GM19372 (cell line): ENCODE data around the gene KLF13.

Source experiments
- ATAC-seq: cut with Tn5 transposase; IDR thresholded peaks from one replicate; pipeline ENCODE4 v1.9.1; 2021; ENCODE audit warnings: mild to moderate bottlenecking, low read depth, moderate library complexity; ENCODE audit not compliant: unreplicated experiment

Gene KLF13

DNA sequence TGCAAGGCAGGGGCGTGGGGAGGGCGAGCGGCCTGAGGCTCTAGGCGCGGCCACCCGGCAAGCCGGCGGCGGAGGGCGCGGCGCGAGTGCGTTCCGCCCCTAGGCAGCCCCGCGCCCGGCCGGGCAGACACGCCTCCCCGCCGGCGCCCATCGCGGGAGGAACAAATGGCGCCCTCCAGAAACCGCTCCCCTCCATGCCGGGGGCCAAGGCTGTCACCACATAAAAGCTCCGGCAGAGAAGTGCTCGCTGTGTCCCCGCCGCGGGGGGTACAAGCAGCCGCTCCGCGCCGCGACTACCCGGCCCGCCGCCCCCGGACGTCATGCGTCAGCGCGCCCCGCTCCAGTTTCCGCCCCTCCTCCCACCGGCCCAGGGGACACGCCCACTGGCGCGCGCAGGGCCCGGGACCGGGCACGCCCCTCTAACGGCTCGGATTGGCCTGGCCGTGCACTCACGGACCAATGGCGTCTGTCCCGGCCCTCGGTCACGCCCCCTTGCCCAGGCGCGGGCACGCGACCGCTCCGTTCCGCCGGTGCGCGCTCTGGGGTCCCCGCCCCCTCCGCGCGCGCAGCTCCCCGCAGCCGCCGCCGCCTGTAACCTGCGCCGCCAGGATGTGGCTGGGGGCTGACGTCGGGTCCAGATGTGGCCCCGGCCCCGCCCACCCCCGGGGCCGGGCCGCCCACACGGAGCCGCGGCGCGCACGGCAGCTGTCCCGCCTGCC is at the start of gene KLF13:
Gene KLF13, plus strand, starts transcription at position 680 of the 719 bp plus-strand sequence. CDS start 378 bp downstream, outside the sequence.
- ATAC-seq: peak; percentile 59

DNA sequence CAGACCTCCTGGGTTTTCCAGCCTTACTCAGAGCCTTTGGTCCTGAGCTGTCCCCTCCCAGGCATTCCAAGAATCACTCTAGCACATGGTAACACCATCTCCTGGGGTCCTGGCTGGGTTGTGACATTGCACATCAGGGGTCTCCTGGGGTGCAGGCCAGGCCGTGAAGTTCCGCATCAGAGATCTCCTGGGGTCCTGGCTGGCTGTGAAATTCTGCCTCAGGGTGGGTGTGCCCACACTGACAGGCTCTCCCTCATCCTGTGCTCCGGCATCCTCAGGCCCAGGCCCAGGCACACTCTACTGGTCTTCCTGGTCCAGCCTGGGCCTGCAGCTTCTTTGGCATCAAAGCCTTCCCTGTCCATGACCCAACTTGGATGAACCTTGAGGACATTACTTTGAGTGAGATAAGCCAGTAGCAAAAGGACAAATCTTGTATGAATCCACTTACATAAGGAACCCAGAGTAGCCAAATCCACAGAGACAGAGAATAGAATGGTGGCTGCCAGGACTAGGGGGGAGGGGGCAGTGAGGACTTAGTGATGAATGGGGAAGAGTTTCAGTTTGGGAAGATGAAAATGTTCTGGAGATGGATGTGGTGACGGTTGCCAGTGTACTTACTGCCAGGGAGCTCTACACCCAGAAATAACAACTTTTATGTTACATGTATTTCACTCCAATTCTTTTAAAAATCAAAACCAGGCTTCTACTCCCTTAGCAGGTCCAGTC is 49.1 kb upstream of the KLF13 start:
- no peak for ATAC-seq

DNA sequence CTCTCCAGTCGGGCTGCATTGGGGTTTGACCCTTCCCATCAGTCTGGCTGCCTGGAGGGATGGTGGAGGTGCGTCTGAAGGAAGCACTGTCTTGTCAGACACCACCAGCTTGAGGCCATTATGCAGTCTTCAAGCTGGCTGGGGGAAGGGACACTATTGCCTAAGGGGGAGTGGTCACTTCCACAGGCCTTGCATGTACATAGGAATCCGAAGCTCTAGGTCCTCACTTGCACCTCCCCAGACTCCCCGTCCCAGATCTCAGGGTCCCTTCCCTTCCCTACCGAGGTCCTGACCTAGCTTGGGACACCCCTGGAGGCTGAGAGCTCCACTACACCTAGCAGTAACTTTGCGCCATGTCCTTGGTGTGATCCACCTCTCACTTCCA is 48.6 kb upstream of the KLF13 start:
- no peak for ATAC-seq

GRCh38 chr15:31278544-31279220 is 48.0 kb upstream of the KLF13 start:
- ATAC-seq: no peak

DNA sequence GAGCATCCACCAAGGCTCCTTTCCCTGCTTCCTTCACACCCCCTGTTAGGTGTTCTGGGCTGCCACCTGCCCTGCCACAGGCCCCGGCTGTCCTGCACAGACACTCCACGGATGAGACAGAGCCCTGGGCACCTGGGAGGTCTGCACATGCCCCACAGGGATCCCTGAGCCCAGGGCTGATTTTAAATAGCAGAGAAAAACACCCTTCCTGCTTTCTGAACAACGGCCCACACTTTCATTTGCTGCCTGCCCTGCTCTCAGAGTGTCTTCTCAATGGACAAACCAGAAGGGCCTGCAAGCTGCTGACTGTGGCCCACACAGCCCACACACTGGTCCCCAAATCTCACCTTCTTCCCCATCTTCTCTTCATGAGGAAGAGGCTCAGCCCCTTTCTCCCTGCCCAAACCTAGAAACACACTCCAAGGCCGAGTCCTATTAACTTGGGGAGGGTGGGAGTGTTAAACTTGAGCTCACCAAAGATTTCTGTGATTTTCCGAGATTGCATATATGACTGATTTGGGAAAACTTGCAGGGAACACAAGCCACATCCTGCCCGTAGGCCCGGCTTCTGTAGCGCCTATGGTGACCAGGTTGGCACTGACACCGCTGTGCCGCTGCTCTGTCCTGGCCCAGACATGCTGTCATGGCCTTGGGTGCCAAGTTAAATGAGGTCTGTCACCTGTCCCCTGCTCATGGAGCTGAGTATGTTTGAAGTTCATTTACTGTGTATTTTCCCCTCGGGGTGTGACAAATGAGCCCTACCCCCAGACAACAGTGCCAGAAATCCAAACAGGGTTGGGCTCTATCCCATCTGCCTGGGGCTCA is 47.2 kb upstream of the KLF13 start:
- no peak for ATAC-seq

GRCh38 chr15:31280046-31280830 is 46.4 kb upstream of the KLF13 start:
- no peak for ATAC-seq

DNA sequence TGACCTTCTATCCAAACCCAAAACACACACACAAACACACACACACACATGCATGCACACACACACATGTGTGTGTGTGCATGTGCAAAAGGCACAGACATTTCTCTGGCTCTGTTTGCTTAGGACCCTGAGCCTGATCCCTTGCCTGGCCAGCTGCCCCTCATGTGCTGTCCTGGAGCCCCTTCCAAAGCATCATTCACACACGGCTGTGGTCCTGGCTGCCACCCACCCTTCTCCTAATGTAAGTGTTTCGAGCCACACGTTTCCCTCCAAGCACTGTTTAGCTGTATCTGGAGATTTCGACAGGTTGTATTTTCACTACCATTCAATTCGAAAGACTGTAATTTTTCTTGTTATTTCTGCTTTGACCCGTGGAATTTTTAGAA is 45.8 kb upstream of the KLF13 start:
- ATAC-seq: no peak

GRCh38 chr15:31283043-31283442 is 43.6 kb upstream of the KLF13 start:
- no peak for ATAC-seq

DNA sequence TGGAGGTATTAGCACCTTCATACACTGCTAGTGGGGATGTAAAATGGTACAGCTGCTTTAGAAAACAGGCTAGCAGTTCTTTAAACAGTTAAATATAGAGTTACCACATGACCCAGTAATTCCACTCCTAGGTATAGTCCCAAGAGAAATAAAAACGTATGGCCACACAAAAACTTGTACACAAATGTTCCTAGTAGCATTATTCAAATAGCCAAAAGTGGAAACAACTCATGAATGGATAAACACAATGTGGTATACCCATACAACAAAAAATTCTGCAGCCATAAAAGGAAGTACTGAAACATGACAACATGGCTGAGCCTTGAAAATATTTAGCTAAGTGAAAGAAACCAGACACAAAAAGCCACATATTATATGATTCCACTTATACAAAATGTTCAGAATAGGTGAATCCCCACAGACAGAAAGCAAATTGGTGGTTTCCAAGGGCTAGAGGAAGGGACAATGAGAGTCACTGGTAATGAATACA is 40.8 kb upstream of the KLF13 start:
- peak; percentile 87 for ATAC-seq

DNA sequence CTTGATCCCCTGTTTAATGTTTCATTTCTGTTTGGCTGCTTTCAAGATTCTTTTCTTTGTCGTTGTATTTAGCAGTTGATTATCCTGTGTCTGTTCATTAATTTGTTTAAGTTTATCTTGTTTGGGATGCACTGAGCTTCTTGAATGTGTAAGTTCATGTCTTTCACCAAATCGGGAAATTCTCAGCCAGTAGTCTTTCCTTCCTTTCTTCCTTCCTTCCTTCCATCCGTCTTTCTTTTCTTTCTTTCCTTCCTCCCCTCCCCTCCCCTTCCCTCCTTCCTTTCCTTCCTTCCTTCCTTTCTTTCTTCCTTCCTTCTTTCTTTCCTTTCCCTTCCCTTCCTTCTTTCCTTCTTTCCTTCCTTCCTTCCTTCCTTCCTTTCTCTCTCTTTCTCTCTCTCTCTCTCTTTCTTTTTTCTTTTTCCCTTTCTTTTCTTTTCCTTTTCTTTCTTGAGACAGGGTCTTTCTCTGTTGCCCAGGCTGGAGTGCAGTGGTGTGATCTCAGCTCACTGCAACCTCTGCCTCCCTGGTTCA is 35.5 kb upstream of the KLF13 start:
- ATAC-seq: no peak

DNA sequence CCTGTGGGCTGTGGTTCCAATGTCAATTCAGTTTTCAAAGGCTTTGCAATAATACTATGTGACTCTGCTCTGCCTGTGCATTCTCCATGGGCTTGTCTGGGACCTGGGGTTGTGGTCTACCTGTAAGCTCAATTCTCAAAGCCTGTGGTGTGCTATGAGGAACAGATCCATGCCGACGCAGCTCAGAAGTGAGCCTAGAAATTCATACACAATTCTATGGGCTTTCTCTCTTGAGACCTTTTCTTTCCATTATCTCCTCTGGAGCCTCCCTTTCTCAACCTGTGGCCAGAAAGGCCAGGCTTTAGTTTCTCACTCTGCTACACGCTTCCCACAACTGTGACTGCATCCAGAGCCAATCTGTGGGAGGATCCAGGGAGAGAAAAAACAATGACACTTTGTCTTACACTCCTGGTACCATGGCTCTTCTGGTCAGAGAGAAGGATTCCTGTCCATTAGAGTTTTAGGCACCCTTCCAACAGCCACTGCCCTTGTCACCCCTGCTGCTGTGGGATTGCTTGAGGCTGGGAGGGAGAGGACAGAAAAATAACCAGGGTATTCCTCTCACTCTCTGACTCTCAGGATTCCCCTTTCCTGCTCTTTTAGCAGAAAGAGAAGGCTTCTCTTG is 34.1 kb upstream of the KLF13 start:
- no peak for ATAC-seq

DNA sequence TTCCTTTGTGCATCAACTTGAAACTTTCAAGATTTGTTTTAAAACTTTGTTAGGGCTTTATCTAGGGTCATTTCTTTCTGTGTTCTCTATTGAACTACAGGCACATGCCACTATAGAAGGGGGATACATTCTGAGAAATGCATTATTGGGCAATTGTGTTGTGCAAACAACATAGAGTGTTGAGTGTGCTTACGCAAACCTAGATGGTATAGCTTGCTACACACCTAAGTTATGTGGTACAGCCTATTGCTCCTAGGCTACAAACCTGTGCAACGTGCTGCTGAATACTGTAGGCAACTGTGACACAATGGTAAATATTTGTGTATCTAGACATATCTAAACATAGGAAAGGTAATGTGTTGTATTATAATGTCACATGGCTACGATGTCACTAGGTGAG is 33.0 kb upstream of the KLF13 start:
- no peak for ATAC-seq

- no peak for ATAC-seq
Measured at GRCh38 chr15:31294067-31294466, 32.6 kb upstream of the KLF13 start.

- ATAC-seq: no peak
Measured at GRCh38 chr15:31295658-31296057, 31.0 kb upstream of the KLF13 start.

GRCh38 chr15:31296219-31296645 is 30.4 kb upstream of the KLF13 start:
- ATAC-seq: no peak

DNA sequence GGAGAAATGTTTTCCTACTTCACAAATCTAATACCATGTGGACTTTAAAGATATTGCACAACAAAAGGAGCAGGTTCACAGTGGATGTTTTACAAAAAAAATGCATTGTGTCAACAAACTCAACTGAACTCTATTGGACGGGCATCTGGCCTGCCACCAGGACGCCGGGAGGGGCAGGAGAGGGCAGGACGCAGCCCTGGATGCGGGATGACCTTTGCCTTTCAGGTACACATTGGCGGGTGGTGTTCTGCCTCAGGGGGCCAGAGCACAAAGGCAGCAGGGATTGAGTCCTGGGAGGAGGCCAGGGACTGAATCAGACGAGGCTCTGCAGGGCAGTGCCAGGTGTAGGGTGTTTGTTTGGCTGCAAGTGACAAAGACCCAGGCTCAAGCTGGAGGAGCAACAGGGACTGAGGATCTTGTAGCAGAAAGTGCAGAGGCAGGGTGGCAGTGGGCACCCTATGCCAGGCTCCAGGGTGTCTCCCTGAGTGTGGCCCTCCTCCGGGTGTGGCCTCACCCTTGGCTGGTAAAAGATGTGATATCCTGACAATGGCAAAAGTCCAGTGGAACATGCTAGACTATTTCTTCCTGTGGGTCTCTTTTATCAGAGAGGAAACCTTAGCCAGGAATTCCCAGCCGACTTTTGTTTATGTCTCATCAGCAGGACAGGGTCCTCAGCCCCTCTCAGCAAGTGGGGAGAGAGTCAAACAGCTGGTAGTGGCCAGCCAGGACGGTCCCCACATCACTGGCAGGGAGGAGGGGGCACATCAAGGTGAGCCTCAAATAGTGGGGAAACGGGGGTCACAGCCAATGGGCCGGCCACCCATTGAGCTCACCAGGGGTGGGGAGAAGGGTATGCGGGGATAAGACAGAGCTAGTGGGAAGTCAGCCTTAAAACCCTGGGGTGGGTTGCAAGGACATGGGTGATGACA is 29.7 kb upstream of the KLF13 start:
- ATAC-seq: no peak

DNA sequence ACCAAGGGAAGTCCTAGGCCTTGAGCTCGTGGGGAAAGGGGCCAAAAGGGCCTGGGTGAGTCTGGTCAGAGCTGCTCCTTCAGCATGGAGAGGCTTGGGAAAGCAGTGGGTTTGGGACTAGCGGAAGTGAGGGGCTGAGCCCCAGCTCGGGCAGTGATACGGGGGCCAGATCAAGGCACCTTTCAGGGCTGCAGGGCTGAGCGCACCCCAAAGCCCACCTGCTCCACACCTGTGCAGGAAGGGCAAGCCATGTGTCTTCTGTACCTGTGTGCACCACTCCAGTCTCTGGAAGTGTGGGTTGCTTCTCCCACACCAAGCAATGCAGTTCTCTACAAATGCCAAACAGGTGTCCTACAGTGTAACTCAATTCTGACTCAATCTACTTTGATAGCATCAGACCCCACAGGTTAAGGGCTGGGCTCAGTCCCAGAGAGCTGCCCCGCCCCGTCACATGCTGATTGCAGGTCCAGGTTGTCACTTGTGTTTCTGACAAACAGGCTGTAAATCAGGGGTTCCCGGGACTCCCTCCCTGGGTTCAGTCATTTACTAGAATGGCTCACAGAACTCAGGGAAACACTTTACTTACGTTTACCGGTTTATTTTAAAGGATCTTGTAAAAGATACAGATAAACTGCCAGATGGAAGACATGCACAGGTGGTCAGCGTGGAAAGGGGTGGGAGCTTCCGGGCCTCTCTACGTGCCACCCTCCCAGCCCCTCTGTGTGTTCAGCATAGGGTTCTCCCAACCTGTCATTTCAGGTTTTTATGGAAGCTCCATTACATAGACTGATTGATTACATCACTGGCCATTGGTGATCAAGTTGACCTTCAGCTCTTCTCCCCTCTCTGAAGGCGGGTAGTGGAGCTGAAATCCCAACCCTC is 28.8 kb upstream of the KLF13 start:
- no peak for ATAC-seq
